Mucosa of descending colon (tissue), 3 donors: Measurements from ENCODE around the gene CIB4. TPM values are rescaled to one million over a fixed set of nuclear protein-coding genes. Genes with fewer than 3 reads are reported as not detected.
A peak's percentile ranks its signal among the peaks of the same experiment; 100 is the strongest.

Source experiments
- ATAC-seq: fragments of 200-7000 bp; cut with Tn5 transposase; one replicate; pipeline ENCODE4 v1.9.1; 2020; ENCODE audit warnings: mild to moderate bottlenecking, moderate library complexity
- DNase-seq, 3 donors: peaks; one replicate each; pipeline ENCODE4 v3.0.0-alpha.2; 2020
- H3K36me3 ChIP-seq: fragments of 200-600 bp; one replicate; pipeline ENCODE4 v1.8.0; 2021; ENCODE audit warnings: low read depth, mild to moderate bottlenecking
- H3K4me1 ChIP-seq: fragments of 200-600 bp; one replicate; pipeline ENCODE4 v1.8.0; 2021; ENCODE audit warnings: low read depth, mild to moderate bottlenecking
- H3K4me3 ChIP-seq: fragments of 200-600 bp; one replicate; pipeline ENCODE4 v1.8.0; 2021; ENCODE audit warnings: mild to moderate bottlenecking
- H3K9me3 ChIP-seq: fragments of 200-600 bp; one replicate; pipeline ENCODE4 v1.8.0; 2021; ENCODE audit warnings: mild to moderate bottlenecking
- intact Hi-C, 2 donors: fragments of 100-400 bp; cut with DNase I in 1 of 2; cut with micrococcal nuclease in 1 of 2; formaldehyde crosslinking; loops; one replicate each; pipeline versions ENCODE4 v1.11.0 to v1.11.1; 2022; cut with DNase I, micrococcal nuclease
- total RNA-seq, 3 donors: library from RNA; stranded (reverse); fragmentation: NEBNext Ultra II Directional in 2 of 3; extraction: Animal tissue kit (Norgen Biotek cat#: 25700) in 2 of 3; gene quantifications; one replicate each; pipeline versions ENCODE4 v1.2.1 to v1.2.4, GENCODE V29; 2021 to 2023
- TF ChIP-seq, protein P1 (sequence below): fragments of 200-600 bp; IDR thresholded peaks from one replicate; pipeline ENCODE4 v1.8.0; 2022; ENCODE audit warnings: antibody characterized with exemption, mild to moderate bottlenecking
- donor health status: DM: no; HTN: no; CAD: no; lungs with moderate emphysema.
- donor health status: DM: no; HTN: no; CAD: no.
- donor health status: DM: no; HTN: yes; CAD: no.

Gene CIB4
- total RNA-seq, 3 donors from 2014 or later: 0.60 TPM; not detected in 2

GRCh38 chr2:26578581-26578980 is 62.6 kb downstream of the CIB4 start:
- ATAC-seq: no peak
- intact Hi-C loops: no loop called here
- DNase-seq: no peak
- TF ChIP-seq, protein P1, sequence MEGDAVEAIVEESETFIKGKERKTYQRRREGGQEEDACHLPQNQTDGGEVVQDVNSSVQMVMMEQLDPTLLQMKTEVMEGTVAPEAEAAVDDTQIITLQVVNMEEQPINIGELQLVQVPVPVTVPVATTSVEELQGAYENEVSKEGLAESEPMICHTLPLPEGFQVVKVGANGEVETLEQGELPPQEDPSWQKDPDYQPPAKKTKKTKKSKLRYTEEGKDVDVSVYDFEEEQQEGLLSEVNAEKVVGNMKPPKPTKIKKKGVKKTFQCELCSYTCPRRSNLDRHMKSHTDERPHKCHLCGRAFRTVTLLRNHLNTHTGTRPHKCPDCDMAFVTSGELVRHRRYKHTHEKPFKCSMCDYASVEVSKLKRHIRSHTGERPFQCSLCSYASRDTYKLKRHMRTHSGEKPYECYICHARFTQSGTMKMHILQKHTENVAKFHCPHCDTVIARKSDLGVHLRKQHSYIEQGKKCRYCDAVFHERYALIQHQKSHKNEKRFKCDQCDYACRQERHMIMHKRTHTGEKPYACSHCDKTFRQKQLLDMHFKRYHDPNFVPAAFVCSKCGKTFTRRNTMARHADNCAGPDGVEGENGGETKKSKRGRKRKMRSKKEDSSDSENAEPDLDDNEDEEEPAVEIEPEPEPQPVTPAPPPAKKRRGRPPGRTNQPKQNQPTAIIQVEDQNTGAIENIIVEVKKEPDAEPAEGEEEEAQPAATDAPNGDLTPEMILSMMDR: no peak
- H3K4me1 ChIP-seq: no peaks in the 10 kb centered on the region
- no peaks in the 10 kb centered on the region for H3K36me3 ChIP-seq
- H3K4me3 ChIP-seq: no peak overlapping the region
- no peaks in the 10 kb centered on the region for H3K9me3 ChIP-seq

GRCh38 chr2:26578113-26578458 is 63.1 kb downstream of the CIB4 start:
- TF ChIP-seq, protein P1: no peak
- no peaks in the 10 kb centered on the region for H3K4me1 ChIP-seq

DNA sequence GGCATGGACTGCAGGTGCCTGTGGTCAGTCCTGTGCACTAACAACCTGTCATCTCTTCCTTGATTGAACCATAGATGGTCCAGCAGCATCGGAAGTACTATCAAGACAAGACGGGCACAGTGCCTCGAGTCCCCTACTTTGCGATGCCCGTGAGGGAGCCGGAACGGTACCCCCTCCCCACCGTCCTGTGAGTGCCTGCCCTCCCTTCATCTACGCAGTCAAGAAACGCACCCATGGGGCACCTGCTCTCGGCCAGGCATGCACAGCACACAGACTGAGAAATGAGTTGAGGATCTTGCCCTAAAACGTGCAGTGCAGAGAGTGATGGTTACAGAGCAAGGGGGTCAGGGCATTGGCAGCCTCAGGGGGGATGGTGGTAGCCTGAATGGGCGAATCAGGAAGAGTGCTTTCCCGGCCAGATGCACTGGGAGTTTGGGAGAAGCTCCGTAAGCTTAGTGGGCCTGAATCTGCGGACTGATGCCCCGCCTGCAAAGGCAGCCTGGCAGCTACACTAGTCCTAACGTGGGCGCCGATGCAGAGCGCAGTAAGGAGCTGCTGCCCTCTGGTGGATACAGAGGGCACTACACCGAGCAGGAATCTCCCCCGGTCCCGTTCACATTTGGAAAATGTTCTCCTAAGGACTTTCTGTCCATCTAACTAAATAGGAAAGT is 63.6 kb downstream of the CIB4 start:
- H3K36me3 ChIP-seq: no peaks in the 10 kb centered on the region
- no peaks in the 10 kb centered on the region for H3K4me1 ChIP-seq
- H3K4me3 ChIP-seq: no peak overlapping the region
- ATAC-seq (peak; percentile 90), DNase-seq (peak; percentile 54 to 75 (median 74))
- TF ChIP-seq, protein P1: peak; percentile 91
- intact Hi-C loops: no loop called here
- H3K9me3 ChIP-seq: no peaks in the 10 kb centered on the region

More at GRCh38 chr2:26578113-26578458, 63.1 kb downstream of the CIB4 start:
- Histone ChIP-seq H3K4me3 (no peak overlapping the region), H3K36me3 (no peaks in the 10 kb centered on the region), H3K9me3 (no peaks in the 10 kb centered on the region)
- peak in 1 of 3 donors; percentile 20 for DNase-seq
- ATAC-seq: no peak
- intact Hi-C loops: no loop called here

DNA sequence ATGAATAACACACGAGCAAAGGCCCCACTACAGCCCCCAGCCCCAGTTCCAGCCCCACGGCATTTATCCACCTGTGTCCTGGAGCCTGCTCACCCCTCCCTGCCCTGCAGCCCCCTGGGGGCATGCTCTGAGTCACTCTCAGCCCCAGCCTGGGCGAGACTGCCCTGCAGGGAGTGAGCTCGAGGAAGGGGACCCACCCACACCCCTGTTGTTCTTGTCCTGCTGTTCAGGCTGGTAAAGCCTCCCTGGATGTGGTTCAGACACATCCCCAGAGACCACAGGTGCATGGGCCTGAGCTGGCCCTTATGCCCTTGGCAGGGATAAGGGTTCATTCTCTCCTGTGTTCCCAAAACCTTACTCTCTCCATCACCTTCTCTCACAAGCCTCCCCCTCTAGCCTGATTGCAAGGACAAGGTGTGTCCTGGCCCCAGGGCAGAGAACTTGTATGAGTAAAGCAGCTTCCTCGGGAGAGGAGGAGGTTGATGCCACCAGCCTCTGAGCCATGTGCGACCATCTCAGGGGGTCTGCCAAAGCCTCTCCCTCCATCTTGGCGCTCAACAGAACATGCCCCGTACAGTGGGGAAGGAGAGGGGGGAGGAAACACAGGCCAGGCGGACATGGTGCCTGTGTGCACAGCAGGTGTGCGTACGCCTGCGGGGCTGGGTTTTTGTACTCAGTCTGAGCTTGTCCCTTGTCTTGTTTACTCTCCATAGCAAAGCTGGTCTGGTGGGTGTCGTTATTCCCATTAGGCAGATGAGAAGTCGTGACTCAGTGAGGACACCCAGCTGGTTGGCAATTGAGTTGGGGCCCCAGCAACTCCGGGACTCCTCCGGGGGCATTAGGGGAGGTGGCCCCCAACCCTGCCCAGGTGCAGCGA is 64.4 kb downstream of the CIB4 start:
- ATAC-seq: no peak
- no peak overlapping the region for H3K4me3 ChIP-seq
- intact Hi-C loops: no loop called here

DNA sequence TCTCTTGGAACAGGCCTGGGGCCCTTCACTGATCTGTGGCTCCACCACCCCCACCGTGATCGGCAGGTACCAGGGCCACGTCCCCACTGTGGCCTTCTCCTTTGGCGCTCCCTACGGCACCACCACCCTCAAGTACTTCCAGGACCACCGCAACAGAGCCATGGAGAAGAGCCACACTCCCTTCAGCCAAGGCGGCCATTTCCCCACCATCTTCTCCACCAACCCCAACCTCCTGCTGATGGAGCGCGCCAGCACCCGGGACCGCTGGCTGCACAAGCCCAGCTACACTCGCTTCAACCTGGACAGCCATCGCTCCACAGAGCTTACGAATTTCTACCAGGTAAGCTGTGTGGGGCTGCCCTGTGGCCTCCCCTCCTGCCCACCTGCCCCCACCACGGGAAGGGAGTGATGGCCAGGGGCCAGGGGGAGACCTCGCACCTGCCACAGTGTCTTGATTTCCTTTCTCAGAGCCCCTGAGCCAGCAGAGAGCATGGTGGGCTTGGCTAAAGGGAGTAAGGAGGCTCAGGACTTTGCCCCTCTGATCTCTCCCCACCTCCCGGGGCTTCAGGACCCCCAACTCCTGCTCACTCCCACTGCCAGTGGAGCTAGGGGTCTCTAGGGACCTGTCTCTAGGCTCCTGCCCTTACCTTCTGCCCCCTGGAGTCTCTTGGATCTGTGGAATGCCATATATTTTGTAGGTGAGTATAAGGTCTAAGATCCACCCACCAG is 65.2 kb downstream of the CIB4 start:
- Histone ChIP-seq H3K36me3 (no peaks in the 10 kb centered on the region), H3K4me3 (no peak overlapping the region), H3K9me3 (no peaks in the 10 kb centered on the region), H3K4me1 (no peaks in the 10 kb centered on the region)
- no peak for ATAC-seq
- intact Hi-C loops: no loop called here
- TF ChIP-seq, protein P1: no peak
- peak in 1 of 3 donors; percentile 19 for DNase-seq

More for the DNA sequence above, 64.4 kb downstream of the CIB4 start:
- TF ChIP-seq, protein P1: no peak
- H3K4me1 ChIP-seq: no peaks in the 10 kb centered on the region
- H3K9me3 ChIP-seq: no peaks in the 10 kb centered on the region
- no peaks in the 10 kb centered on the region for H3K36me3 ChIP-seq
- peak in 1 of 3 donors; percentile 27 for DNase-seq
